Left renal cortex interstitium (tissue), 4 donors: ENCODE results near the gene ZNF444. TPM values are rescaled to one million over a fixed set of nuclear protein-coding genes. Genes with fewer than 3 reads are reported as not detected.
"Not testable (repeated sequence)": the region's sequence is repeated elsewhere in the genome, so short reads cannot be mapped to it uniquely, and the experiment has no call there.

ENCODE experiments used
- DNase-seq, 4 donors: peaks; one replicate each; pipeline ENCODE4 v3.0.0-alpha.2; 2013; ENCODE audit warnings: low read depth in 4 of 4, low spot score in 2 of 4, missing footprints in 1 of 4
- polyA plus RNA-seq, 4 donors: library from polyadenylated mRNA; unstranded; fragments of 120-200 nt; gene quantifications; one replicate each; pipeline ENCODE4 v1.2.1, GENCODE V29; 2013; ENCODE audit not compliant: insufficient read length in 4 of 4

The ZNF444 gene
- polyA plus RNA-seq = 10 to 100 TPM; 20.4 to 53.2 (median 33.8) TPM

DNA sequence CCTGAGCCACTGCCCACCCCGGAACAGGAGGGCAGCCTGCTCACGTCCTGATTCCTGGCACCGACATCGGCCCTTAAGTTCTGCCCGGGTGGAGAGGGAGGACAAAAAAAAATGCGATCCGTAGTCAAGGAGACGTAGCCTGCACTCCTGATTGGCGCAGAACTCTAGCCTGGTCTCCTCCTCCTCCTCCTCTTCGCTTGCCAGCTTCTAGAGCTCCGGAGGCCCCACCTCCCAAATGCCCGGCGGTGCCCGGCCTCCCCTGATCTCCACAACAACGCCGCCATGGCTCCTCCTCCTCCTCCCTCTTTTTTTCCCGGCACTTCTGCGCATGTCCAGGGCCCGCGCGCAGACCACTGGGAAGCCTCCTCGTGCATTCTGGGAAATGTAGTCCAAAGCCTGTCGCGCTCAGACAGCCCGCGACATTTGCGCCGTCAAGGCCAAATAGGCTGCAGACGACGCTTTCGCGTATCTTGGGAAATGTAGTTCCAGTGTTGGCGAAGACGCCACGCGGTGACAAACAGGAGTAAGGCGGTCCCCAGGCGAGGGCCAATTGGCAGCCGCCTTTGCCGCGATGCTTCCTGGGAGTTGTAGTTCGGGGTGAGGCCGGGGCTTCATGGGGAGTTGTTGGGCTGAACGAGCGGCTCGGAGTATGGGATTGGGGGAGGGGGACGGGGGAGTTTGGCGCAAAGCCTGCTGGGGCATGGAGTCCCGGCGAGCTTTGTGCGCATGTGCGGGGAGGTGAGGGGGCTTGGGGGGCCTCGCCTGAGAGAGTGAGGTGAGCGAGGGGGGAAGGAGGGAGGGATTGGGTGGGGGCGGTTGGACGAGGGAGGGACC lies at the start of gene ZNF444:
ZNF444 (plus strand) TSS at position 705 of the 834 bp plus-strand sequence. CDS start 5,625 bp downstream, outside the sequence.
- DNase-seq = peak; percentile 99

- no peak for DNase-seq
Observed at GRCh38 chr19:56091751-56092546, 49.1 kb upstream of the ZNF444 start.

DNA sequence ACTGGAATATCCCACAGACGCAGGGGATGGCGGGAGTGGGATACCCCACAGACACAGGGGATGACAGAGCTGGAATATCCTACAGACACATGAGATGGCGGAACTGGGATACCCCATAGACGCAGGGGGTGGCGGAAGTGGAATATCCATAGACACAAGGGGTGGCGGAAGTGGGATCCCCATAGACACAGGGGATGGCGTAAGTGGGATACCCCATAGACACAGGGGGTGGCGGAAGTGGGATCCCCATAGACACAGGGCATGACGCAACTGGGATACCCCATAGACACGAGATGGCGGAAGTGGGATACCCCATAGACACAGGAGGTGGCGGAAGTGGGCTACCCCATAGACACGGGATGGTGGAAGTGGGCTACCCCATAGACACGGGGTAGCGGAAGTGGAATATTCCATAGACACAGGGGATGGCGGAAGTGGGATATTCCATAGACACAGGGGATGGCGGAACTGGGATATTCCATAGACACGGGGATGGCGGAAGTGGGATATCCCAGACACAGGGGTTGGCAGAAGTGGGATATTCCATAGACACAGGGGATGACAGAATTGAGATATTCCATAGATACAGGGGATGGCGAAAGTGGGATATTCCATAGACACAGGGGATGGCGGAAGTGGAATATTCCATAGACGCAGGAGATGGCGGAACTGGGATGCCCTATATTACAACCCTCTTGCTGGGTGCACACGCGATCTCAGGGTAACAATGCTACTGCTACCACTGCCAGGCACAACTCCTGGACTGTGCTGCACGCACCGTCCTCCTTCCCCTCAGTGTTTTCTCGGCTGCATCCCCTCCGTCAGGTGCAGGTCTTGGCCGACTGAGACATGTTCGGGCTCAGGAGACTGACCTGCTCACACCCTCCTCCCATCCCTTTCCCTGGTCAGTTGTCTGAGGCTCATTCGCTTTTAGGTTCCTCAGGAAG lies 48.1 kb upstream of the ZNF444 start:
- no peak for DNase-seq

DNA sequence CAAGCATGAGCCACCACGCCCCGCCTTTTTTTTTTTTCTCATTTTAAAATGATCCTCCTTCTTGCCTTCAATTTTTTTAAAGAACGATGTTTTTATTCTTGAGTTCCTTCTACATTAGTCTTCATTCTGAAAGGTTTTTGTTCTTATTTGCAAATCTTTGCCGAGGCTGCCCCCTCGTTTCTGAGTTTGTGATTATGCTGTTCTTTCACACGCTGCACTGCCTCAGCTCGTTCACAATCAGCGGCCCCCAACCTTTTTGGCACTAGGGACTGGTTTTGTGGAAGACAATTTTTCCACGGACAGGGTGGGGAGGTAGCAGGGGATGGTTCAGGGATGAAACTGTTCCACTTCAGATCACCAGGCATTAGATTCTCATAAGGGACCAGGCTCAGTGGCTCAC lies 46.6 kb upstream of the ZNF444 start:
- DNase-seq = no peak

- DNase-seq = no peak
Observed at GRCh38 chr19:56096665-56097064, 44.4 kb upstream of the ZNF444 start.

- no peak for DNase-seq
Observed at GRCh38 chr19:56097306-56097705, 43.8 kb upstream of the ZNF444 start.

- DNase-seq = no peak
Observed at GRCh38 chr19:56097776-56098175, 43.3 kb upstream of the ZNF444 start.

DNA sequence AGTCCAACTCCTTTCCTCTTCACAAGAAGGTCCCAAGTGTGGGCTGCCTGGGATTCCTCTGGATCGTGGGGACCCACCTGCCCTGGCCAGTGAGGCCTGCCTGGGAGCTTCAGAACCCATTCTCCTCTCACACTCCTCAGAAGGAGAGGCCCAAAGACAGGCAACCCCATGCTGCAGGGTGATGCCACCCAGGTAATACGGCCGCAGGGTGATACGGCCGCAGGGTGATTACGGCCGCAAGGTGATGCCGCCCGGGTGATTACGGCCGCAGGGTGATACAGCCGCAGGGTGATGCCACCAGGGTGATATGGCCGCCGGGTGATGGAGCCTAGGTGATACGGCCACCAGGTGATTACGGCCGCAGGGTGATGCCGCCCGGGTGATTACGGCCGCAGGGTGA lies 42.9 kb upstream of the ZNF444 start:
- DNase-seq = not testable (repeated sequence)

DNA sequence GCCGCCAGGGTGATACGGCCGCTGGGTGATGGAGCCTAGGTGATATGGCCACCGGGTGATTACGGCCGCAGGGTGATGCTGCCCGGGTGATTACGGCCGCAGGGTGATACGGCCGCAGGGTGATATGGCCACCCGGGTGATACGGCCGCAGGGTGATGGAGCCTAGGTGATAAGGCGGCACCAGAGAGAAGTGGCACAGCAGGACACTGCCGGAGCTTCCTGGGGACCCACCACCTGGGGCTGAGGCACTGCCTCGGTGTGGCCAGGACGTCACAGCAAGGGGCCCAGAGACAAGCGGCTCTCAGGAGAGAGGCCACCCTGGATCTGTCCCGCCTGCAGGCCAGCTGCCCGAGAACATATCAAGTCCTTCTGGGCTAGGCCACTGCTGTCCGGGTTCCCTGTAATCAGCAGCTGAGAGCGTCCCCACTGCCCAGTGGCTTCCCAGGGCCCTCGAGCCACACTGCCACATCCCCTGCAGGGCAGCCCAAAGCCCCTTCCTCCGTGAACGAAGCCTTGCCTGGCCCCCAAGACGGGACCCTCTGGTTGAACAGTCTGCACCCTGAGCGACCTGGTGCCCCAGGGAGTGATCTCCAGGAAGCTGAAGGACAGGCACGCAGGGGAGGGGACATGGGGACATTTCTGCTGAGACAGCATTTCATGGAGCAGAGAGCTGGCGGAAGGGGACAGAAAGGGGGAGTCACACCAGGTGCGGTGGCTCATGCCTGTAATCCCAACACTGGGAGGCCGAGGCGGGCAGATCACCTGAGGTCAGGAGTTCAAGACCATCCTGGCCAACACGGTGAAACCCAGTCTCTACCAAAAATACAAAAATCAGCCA lies 42.1 kb upstream of the ZNF444 start:
- DNase-seq = no peak

DNA sequence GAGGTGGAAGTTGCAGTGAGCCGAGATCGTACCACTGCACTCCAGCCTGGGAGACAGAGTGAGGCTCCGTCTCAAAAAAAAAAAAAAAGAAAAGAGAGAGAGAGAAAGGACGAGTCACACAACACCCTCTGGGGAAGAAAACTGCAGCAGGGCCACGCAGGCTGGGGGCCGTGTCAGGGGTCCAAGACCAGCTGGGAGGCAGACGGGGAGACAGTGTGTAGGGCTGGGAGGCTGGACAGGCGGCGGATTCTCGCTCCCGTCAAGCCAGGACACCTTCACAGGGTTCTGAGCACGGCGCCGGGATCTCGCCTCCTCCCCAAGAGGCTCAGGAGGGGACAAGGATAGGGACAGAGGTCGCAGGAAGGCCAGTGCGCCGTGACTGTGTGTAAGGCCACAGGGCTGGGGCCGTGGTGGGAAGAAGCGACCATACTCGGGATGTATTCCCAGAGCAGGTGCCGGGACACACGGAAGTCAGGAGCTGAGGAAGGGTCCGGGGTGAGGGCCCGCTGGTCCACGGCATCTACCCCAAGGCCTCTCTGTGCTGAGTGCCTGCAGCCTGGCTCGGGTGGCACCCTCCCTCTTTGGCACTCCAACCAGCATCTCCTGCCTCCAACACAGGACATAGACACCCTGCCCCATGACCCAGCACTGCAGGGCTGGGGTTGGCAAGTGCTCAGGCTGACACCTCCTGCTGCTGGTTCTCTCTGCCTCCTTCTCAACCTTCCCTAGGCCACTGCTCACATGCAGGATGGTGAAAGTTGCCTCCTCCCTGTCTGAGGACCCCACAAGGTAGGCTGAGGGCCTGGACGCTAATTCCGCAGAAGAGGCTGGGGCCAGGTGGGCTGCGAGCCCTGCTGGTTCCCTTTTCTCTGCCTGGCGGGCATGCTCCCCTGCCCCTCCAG lies 41.2 kb upstream of the ZNF444 start:
- DNase-seq = no peak

- DNase-seq = no peak
Observed at GRCh38 chr19:56101095-56101494, 40.0 kb upstream of the ZNF444 start.

- no peak for DNase-seq
Observed at GRCh38 chr19:56101746-56102535, 39.1 kb upstream of the ZNF444 start.

GRCh38 chr19:56103027-56103614 lies 38.0 kb upstream of the ZNF444 start:
- no peak for DNase-seq

GRCh38 chr19:56104423-56104822 lies 36.7 kb upstream of the ZNF444 start:
- no peak for DNase-seq

DNA sequence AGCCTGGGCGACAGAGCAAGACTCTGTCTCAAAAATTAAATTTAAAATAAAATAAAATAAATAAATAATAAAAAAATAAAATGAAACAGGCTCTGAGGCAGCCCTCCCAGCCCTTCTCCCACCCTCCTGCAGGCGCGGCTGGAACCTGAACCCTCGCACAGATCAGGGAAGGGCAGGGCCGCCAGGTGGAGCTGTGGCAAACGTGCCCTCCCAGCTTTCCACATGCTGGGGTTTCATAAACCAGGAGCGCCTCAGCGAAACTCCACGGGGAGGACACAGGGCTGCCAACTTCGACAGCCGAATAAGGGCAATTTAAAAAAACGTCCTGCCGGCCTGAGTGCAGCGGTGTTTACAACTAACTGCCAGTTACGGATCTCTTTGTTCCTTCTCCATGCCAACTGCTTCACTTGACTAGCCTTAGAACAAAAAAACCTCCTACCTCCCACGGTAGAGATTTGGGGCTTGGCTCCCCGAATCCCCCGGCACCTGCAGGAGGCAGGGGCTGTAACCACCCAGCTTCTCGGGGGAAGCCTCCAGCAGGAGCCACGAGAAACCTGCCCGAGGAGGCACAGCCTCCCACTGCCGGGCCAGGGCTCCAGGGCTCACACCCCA lies 35.9 kb upstream of the ZNF444 start:
- peak in 1 of 4 donors; percentile 63 for DNase-seq

DNA sequence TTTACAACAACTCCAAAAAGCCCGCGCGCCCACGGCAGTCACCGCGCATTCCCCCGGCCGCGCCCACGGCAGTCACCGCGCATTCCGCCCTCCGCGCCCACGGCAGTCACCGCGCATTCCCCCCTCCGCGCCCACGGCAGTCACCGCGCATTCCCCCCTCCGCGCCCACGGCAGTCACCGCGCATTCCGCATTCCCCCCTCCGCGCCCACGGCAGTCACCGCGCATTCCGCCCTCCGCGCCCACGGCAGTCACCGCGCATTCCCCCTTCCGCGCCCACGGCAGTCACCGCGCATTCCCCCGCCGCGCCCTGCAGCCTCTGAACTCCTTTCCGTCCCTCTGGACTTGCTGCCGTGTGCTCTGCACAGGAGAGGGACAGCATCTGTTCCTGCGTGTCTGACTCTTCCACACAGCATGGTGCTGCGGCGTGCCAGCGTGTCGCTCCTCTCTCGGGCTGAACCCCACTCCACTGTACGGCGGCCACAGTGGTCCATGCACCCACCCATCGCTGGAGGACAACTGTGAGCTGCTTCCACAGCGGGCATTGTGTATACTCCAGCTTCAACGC lies 35.2 kb upstream of the ZNF444 start:
- DNase-seq = not testable (repeated sequence)

GRCh38 chr19:56106397-56106849 lies 34.7 kb upstream of the ZNF444 start:
- DNase-seq = no peak
